Kidney (tissue), 14 donors: ENCODE measurements around the gene DUSP14. TPM values are rescaled to one million over a fixed set of nuclear protein-coding genes. Genes with fewer than 3 reads are reported as not detected.

Source experiments
- DNase-seq, 5 donors: peaks; one replicate each; pipeline ENCODE4 v3.0.0-alpha.2; 2013 to 2020
- FAIRE-seq: peaks from 2 replicates; lab custom pipeline; 2012; peaks lifted over from hg19 to GRCh38; lab: Jason Lieb, UNC
- H3K27ac ChIP-seq, 2 donors: one replicate each; pipeline ENCODE4 v1.7.0; 2013; ENCODE audit warnings: low read depth in 2 of 2, low read length in 2 of 2, inconsistent platforms in 1 of 2
- H3K27me3 ChIP-seq: one replicate; pipeline ENCODE4 v1.7.1; 2013; ENCODE audit warnings: low read length, inconsistent platforms; ENCODE audit not compliant: control insufficient read depth, insufficient read depth
- H3K36me3 ChIP-seq, 3 donors: one replicate each; pipeline versions ENCODE4 v1.7.0 to v1.7.1; 2013; ENCODE audit warnings: low read length in 3 of 3, control low read depth in 1 of 3, inconsistent platforms in 1 of 3; ENCODE audit not compliant: insufficient read depth in 3 of 3, control insufficient read depth in 2 of 3
- H3K4me1 ChIP-seq, 3 donors: one replicate each; pipeline versions ENCODE4 v1.7.0 to v1.7.1; 2013; ENCODE audit warnings: low read length in 3 of 3, inconsistent platforms in 1 of 3, low read depth in 1 of 3; ENCODE audit not compliant: control insufficient read depth in 2 of 3, insufficient read depth in 2 of 3
- H3K4me3 ChIP-seq, 3 donors: one replicate each; pipeline versions ENCODE4 v1.7.0 to v1.8.1; 2013; ENCODE audit warnings: low read length in 3 of 3, control low read depth in 1 of 3, inconsistent platforms in 1 of 3
- H3K9ac ChIP-seq, 3 donors: one replicate each; pipeline versions ENCODE4 v1.7.0 to v1.7.1; 2013; ENCODE audit warnings: low read length in 3 of 3, control low read depth in 1 of 3, inconsistent platforms in 1 of 3
- H3K9me3 ChIP-seq, 3 donors: one replicate each; pipeline versions ENCODE4 v1.7.0 to v1.7.1; 2013; ENCODE audit warnings: low read length in 3 of 3, control low read depth in 1 of 3, inconsistent platforms in 1 of 3; ENCODE audit not compliant: control insufficient read depth in 2 of 3, insufficient read depth in 1 of 3
- intact Hi-C: fragments of 100-400 bp; cut with DNase I; formaldehyde crosslinking; loops from one replicate; pipeline ENCODE4 v1.11.1; 2022
- polyA plus RNA-seq: library from polyadenylated mRNA; stranded (reverse); fragments of 350-450 nt; fragmentation: Illumina TruSeq; extraction: RNeasy Lipid Tissue Mini Kit (QIAGEN cat#74804); gene quantifications from one replicate; pipeline ENCODE4 v1.2.3, GENCODE V29; 2014; ENCODE audit warnings: low read depth, low replicate concordance; ENCODE audit not compliant: insufficient read depth
- total RNA-seq: library from RNA; stranded (reverse); fragmentation: NEBNext Ultra II Directional; extraction: Animal tissue kit (Norgen Biotek cat#: 25700); gene quantifications from one replicate; pipeline ENCODE4 v1.2.1, GENCODE V29; 2021
- TF ChIP-seq, protein P1 (sequence below): IDR thresholded peaks from 3 replicates; pipeline ENCODE4 v1.5.1; 2012; ENCODE audit warnings: mild to moderate bottlenecking, moderate library complexity, borderline replicate concordance; ENCODE audit not compliant: insufficient read depth; ENCODE audit errors: extremely low read depth
- donor health status: control.
- donor health status: control.
- donor health status: control.
- donor health status: control.
- donor health status: control.
- donor health status: DM: yes; HTN: yes; CAD: no.
- donor health status: Normal renal cell carcinoma (clear cell type).

DUSP14 gene
- total and polyA plus RNA-seq, 2 donors from 2014 or later, result 9.7 to 13.4 TPM

GRCh38 chr17:37516127-37516571, 26.5 kb downstream of the DUSP14 start:
- FAIRE-seq (no peak), DNase-seq (peak in 2 of 5 donors; percentile 46 to 47)
- H3K27ac ChIP-seq, result no peak overlapping the region
- no peaks in the 10 kb centered on the region for H3K9me3 ChIP-seq
- TF ChIP-seq, protein P1, sequence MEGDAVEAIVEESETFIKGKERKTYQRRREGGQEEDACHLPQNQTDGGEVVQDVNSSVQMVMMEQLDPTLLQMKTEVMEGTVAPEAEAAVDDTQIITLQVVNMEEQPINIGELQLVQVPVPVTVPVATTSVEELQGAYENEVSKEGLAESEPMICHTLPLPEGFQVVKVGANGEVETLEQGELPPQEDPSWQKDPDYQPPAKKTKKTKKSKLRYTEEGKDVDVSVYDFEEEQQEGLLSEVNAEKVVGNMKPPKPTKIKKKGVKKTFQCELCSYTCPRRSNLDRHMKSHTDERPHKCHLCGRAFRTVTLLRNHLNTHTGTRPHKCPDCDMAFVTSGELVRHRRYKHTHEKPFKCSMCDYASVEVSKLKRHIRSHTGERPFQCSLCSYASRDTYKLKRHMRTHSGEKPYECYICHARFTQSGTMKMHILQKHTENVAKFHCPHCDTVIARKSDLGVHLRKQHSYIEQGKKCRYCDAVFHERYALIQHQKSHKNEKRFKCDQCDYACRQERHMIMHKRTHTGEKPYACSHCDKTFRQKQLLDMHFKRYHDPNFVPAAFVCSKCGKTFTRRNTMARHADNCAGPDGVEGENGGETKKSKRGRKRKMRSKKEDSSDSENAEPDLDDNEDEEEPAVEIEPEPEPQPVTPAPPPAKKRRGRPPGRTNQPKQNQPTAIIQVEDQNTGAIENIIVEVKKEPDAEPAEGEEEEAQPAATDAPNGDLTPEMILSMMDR, result no peak
- H3K9ac ChIP-seq, result no peak overlapping the region
- no peaks in the 10 kb centered on the region for H3K4me1 ChIP-seq
- H3K36me3 ChIP-seq, result peaks cover 2 to 47% (median 12%) of the 10 kb centered on the region in 3 donors
- H3K4me3 ChIP-seq, result no peak overlapping the region
- no peaks in the 10 kb centered on the region for H3K27me3 ChIP-seq
- intact Hi-C loops, result no loop called here

GRCh38 chr17:37517881-37518280, 28.2 kb downstream of the DUSP14 start:
- peaks cover 2 to 42% (median 12%) of the 10 kb centered on the region in 3 donors for H3K36me3 ChIP-seq
- TF ChIP-seq, protein P1, result no peak

GRCh38 chr17:37518826-37519225, 29.1 kb downstream of the DUSP14 start:
- H3K27me3 ChIP-seq, result no peaks in the 10 kb centered on the region
- no peak overlapping the region for H3K9ac ChIP-seq
- no peaks in the 10 kb centered on the region for H3K9me3 ChIP-seq
- H3K36me3 ChIP-seq, result peaks cover 2 to 45% (median 17%) of the 10 kb centered on the region in 3 donors
- H3K27ac ChIP-seq, result no peak overlapping the region
- no peak overlapping the region for H3K4me3 ChIP-seq
- TF ChIP-seq, protein P1, result no peak
- H3K4me1 ChIP-seq, result no peaks in the 10 kb centered on the region
- FAIRE-seq (no peak), DNase-seq (no peak)
- intact Hi-C loops, result no loop called here

More at GRCh38 chr17:37517881-37518280, 28.2 kb downstream of the DUSP14 start:
- no peak overlapping the region for H3K4me3 ChIP-seq
- H3K27ac ChIP-seq, result no peak overlapping the region
- FAIRE-seq (no peak), DNase-seq (no peak)
- H3K27me3 ChIP-seq, result no peaks in the 10 kb centered on the region
- H3K9me3 ChIP-seq, result no peaks in the 10 kb centered on the region
- H3K9ac ChIP-seq, result no peak overlapping the region
- H3K4me1 ChIP-seq, result no peaks in the 10 kb centered on the region
- intact Hi-C loops, result no loop called here
